A673 (cell line): Measurements from ENCODE around the gene ZBTB25. TPM values are rescaled to one million over a fixed set of nuclear protein-coding genes. Genes with fewer than 3 reads are reported as not detected.

ENCODE experiments used
- BruUV-seq: library from RNA; stranded (reverse); fragments of 400-500 nt; replicated peaks from 2 replicates; lab custom pipeline; 2021; lab: Mats Ljungman, UMichigan
- CTCF ChIA-PET: fragments of 300-600 bp; sonication (Branson Sonifier 250); formaldehyde crosslinking; loops from one replicate; lab custom pipeline; 2022; ENCODE audit warnings: antibody characterized with exemption; lab: Charles Lee
- POLR2A ChIA-PET: fragments of 300-600 bp; sonication (Branson Sonifier 250); formaldehyde crosslinking; loops from one replicate; lab custom pipeline; 2022; ENCODE audit warnings: antibody characterized with exemption; ENCODE audit not compliant: low non-redundant PET; lab: Charles Lee
- DNase-seq: peaks from one replicate; pipeline ENCODE4 v3.0.0-alpha.2; 2015; ENCODE audit warnings: low spot score
- H3K27ac ChIP-seq: fragments of 200-600 bp; sonication (generic); 2 replicates; pipeline ENCODE4 v1.5.1; 2016; ENCODE audit warnings: mixed run types, low read depth, mild to moderate bottlenecking, mixed read lengths, antibody characterized with exemption, low read length; ENCODE audit not compliant: poor library complexity, severe bottlenecking
- H3K27me3 ChIP-seq: fragments of 200-600 bp; sonication (generic); replicated peaks from 2 replicates; pipeline ENCODE4 v1.6.1; 2017; ENCODE audit warnings: mixed run types, low read depth, mild to moderate bottlenecking, mixed read lengths, antibody characterized with exemption, low read length; ENCODE audit not compliant: insufficient read depth, poor library complexity
- H3K36me3 ChIP-seq: fragments of 200-600 bp; sonication (generic); 2 replicates; pipeline ENCODE4 v1.6.1; 2016; ENCODE audit warnings: mixed run types, mild to moderate bottlenecking, mixed read lengths, antibody characterized with exemption, low read length; ENCODE audit not compliant: insufficient read depth, poor library complexity, severe bottlenecking
- H3K4me1 ChIP-seq: fragments of 200-600 bp; sonication (generic); 2 replicates; pipeline ENCODE4 v1.6.1; 2017; ENCODE audit warnings: mixed run types, mild to moderate bottlenecking, mixed read lengths, antibody characterized with exemption, low read length; ENCODE audit not compliant: insufficient read depth, poor library complexity, severe bottlenecking
- H3K4me3 ChIP-seq: fragments of 200-600 bp; sonication (generic); 2 replicates; pipeline ENCODE4 v1.5.1; 2016; ENCODE audit warnings: low read depth, mixed run types, mild to moderate bottlenecking, mixed read lengths, low read length; ENCODE audit not compliant: poor library complexity, severe bottlenecking
- H3K9me3 ChIP-seq: fragments of 200-600 bp; sonication (generic); 2 replicates; pipeline ENCODE4 v1.6.1; 2016; ENCODE audit warnings: mixed run types, low read depth, mild to moderate bottlenecking, mixed read lengths, antibody characterized with exemption, low read length; ENCODE audit not compliant: poor library complexity, severe bottlenecking
- CTCF ChIP-seq: fragments of 300-800, 200-600 bp; sonication (generic); conservative IDR thresholded peaks from 2 replicates; pipeline ENCODE4 v1.5.1; 2017; ENCODE audit warnings: low read depth, mild to moderate bottlenecking, antibody characterized with exemption, low read length, moderate library complexity, mixed read lengths
- EZH2 ChIP-seq: fragments of 200-600 bp; sonication (generic); IDR thresholded peaks from 2 replicates; pipeline ENCODE4 v1.6.1; 2017; ENCODE audit warnings: borderline replicate concordance, low read depth, mild to moderate bottlenecking, mixed read lengths, antibody characterized with exemption, low read length; ENCODE audit not compliant: poor library complexity, severe bottlenecking
- intact Hi-C: fragments of 100-400 bp; cut with micrococcal nuclease; formaldehyde crosslinking; loops from one replicate; pipeline ENCODE4 v1.10.0; 2022; ENCODE audit not compliant: unreplicated experiment
- total RNA-seq: library from RNA; stranded (reverse); gene quantifications from 2 replicates; pipeline ENCODE4 v1.2.3, GENCODE V29; 2021

The ZBTB25 gene
- total RNA-seq, 1 experiment from 2014 or later: 11.3 TPM

- no peaks in the 10 kb centered on the region for H3K36me3 ChIP-seq
- peaks cover 5% of the 10 kb centered on the region for H3K4me1 ChIP-seq
- no TSS peak for BruUV-seq
- ChIA-PET POLR2A (no interaction called here), CTCF (interaction anchor here (0.6 kb wide), 1 partner anchor 490 kb away, joined by 3 read pairs; no protein-coding TSS in a partner anchor)
- no peaks in the 10 kb centered on the region for H3K27me3 ChIP-seq
- intact Hi-C loops: no loop called here
- no peaks in the 10 kb centered on the region for H3K9me3 ChIP-seq
- no peak overlapping the region for H3K27ac ChIP-seq
- TF ChIP-seq EZH2 (no peak), CTCF (no peak)
- DNase-seq: no peak
- H3K4me3 ChIP-seq: no peak overlapping the region
These were observed 27.9 kb upstream of the ZBTB25 start for GRCh38 chr14:64531567-64531966.

- peaks cover 5% of the 10 kb centered on the region for H3K4me1 ChIP-seq
- TF ChIP-seq EZH2 (no peak), CTCF (no peak)
- no peak for DNase-seq
- no peaks in the 10 kb centered on the region for H3K27me3 ChIP-seq
- no peaks in the 10 kb centered on the region for H3K9me3 ChIP-seq
- H3K4me3 ChIP-seq: no peak overlapping the region
- peaks cover 28% of the 10 kb centered on the region for H3K36me3 ChIP-seq
- ChIA-PET CTCF (no interaction called here), POLR2A (no interaction called here)
- no TSS peak for BruUV-seq
- intact Hi-C loops: no loop called here
- H3K27ac ChIP-seq: no peak overlapping the region
These were observed 21.7 kb upstream of the ZBTB25 start for GRCh38 chr14:64525354-64525753.

- no TSS peak for BruUV-seq
- H3K27me3 ChIP-seq: no peaks in the 10 kb centered on the region
- no peak overlapping the region for H3K4me3 ChIP-seq
- no peaks in the 10 kb centered on the region for H3K4me1 ChIP-seq
- H3K36me3 ChIP-seq: peaks cover 28% of the 10 kb centered on the region
- no peak for DNase-seq
- no peak overlapping the region for H3K27ac ChIP-seq
- POLR2A ChIA-PET: no interaction called here
- no peaks in the 10 kb centered on the region for H3K9me3 ChIP-seq
- CTCF ChIA-PET: interaction anchor here (0.7 kb wide), 1 partner anchor 300 kb away, joined by 3 read pairs; no protein-coding TSS in a partner anchor
- TF ChIP-seq CTCF (no peak), EZH2 (no peak)
- intact Hi-C loops: no loop called here
These were observed 19.1 kb upstream of the ZBTB25 start for GRCh38 chr14:64522591-64523355.
